AG09319 (cell line): ENCODE results near the gene KRT77.

Source experiments
- DNase-seq: peaks from one replicate; pipeline ENCODE4 v3.0.0-alpha.2; 2010; ENCODE audit warnings: low read depth; ENCODE audit errors: extremely low read depth
- CTCF ChIP-seq: IDR thresholded peaks from 2 replicates; pipeline ENCODE4 v1.5.1; 2011; ENCODE audit warnings: low read depth, mild to moderate bottlenecking, inconsistent platforms, low read length, moderate library complexity

The KRT77 gene

GRCh38 chr12:52699373-52699772 lies 4.0 kb downstream of the KRT77 start:
- no peak for DNase-seq
- TF ChIP-seq CTCF, result no peak

GRCh38 chr12:52698651-52699340 lies 4.5 kb downstream of the KRT77 start:
- no peak for DNase-seq
- no peak for TF ChIP-seq CTCF

- DNase-seq, result no peak
- no peak for TF ChIP-seq CTCF
These were observed 6.2 kb downstream of the KRT77 start for GRCh38 chr12:52697058-52697582.

GRCh38 chr12:52696588-52696987 lies 6.7 kb downstream of the KRT77 start:
- no peak for DNase-seq
- no peak for TF ChIP-seq CTCF

GRCh38 chr12:52695039-52695438 lies 8.3 kb downstream of the KRT77 start:
- DNase-seq, result no peak
- TF ChIP-seq CTCF, result no peak

- no peak for DNase-seq
- TF ChIP-seq CTCF, result no peak
These were observed 9.2 kb downstream of the KRT77 start for GRCh38 chr12:52694151-52694550.

GRCh38 chr12:52693261-52693660 lies 10.1 kb downstream of the KRT77 start:
- no peak for DNase-seq
- no peak for TF ChIP-seq CTCF
